HG03571 (cell line): ENCODE data around the gene TGIF2.
A peak's percentile ranks its signal among the peaks of the same experiment; 100 is the strongest.
"Not testable (repeated sequence)": the region's sequence is repeated elsewhere in the genome, so short reads cannot be mapped to it uniquely, and the experiment has no call there.

Experiments
- ATAC-seq: cut with Tn5 transposase; IDR thresholded peaks from one replicate; pipeline ENCODE4 v1.9.1; 2021; ENCODE audit not compliant: unreplicated experiment

Gene TGIF2

DNA sequence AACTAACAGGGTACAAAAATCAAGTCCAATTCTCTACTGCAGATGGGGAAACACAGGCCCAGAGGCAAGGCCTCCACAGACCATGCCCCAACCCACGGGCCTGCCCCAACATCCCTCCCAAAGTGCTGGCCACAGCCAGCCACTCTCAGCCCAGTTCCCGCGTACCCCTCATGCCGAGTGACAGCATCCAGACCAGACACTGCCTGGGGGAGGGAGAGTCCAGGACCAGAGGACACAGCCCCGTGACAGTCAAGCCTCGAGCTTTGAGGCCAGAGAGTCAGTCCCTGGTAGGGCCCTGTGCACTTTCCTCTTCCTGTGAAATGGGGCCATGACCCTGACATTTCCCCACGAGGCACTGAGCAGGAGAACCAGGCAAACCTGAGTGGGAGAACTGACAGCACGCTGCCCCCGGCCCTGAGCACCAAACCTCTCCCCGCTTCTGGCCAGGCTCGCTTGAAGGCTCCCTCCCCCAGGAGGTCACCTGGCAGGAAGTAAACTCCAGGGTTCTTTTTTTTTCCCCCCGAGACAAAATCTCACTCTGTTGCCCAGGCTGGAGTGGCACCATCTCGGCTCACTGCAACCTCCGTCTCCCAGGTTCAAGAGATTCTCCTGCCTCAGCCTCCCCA, 27.2 kb upstream of the TGIF2 start:
- no peak for ATAC-seq

DNA sequence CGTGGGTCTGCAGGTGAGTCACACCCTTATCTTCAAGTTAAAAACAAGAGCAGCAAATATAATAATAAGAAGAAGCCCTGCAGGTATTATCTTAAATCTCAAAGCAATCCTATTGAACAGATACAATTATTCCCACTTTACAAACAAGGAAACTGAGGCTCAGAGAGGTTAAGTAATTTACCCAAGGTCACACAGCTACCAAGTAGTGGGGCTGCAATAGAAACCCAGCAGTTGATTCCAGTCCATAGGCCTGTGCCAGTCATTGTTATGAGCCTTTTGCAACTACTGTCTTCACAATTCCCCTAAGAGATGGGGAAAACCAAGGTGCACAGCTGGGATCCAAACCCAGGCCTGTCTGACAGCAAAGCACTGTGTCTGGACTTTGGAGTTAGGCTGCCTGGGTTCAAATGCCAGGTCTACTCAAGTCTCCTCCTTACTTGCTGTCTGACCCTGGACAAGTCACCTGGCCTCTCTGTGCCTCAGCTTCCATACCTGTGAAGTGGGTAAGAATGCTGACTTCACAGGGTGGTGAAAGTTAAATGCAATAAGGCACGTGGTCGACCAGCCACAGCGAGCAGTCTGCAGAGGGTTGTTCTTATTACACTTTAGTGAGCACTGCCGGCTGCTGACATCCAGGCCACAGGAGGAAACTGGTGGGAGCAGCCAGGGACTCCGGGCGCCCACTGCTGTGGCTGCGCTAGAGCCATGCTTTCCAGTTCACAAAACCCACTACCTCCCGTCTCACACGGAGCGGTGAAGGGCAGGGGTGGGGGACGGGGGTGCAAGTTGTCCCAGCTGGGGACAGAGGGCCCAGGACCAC, 26.0 kb upstream of the TGIF2 start:
- no peak for ATAC-seq

DNA sequence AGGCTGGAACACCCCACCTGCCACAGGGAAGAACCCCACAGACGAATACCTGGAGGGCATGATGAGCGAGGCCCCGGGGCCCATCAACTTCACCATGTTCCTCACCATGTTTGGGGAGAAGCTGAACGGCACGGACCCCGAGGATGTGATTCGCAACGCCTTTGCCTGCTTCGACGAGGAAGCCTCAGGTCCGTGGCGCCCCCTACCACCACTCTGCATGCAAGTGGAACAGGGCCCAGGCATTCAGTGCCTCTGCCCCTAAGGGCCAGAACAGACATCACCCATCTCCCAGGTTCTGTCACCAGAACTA, 25.4 kb upstream of the TGIF2 start:
- no peak for ATAC-seq

DNA sequence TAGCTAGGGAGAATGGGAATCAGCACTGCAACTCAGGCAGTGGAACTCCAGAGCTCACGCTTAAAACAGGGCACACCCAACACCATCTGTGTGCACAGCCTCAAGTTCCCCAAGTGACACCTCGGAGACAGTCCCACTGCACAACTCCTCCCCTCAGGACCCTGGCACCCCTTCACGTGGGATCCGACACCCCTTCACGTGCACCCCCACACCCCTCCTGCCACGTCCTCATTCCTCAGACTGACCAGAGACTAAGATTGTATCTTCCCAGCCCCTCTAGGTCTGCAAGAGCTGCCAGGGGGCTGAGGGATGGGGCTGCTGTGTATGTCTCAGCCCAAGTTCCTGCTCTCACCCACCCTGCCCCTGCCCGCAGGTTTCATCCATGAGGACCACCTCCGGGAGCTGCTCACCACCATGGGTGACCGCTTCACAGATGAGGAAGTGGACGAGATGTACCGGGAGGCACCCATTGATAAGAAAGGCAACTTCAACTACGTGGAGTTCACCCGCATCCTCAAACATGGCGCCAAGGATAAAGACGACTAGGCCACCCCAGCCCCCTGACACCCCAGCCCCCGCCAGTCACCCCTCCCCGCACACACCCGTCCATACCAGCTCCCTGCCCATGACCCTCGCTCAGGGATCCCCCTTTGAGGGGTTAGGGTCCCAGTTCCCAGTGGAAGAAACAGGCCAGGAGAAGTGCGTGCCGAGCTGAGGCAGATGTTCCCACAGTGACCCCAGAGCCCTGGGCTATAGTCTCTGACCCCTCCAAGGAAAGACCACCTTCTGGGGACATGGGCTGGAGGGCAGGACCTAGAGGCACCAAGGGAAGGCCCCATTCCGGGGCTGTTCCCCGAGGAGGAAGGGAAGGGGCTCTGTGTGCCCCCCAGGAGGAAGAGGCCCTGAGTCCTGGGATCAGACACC, 24.4 kb upstream of the TGIF2 start:
- ATAC-seq: no peak

DNA sequence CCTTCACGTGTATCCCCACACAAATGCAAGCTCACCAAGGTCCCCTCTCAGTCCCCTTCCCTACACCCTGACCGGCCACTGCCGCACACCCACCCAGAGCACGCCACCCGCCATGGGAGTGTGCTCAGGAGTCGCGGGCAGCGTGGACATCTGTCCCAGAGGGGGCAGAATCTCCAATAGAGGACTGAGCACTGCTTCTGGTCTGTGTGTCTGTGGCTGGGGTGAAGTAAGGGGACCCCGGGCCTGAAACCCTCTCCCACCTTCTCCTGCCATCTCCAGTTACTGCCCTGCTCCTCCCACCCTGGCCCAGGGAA, 23.8 kb upstream of the TGIF2 start:
- ATAC-seq: no peak

DNA sequence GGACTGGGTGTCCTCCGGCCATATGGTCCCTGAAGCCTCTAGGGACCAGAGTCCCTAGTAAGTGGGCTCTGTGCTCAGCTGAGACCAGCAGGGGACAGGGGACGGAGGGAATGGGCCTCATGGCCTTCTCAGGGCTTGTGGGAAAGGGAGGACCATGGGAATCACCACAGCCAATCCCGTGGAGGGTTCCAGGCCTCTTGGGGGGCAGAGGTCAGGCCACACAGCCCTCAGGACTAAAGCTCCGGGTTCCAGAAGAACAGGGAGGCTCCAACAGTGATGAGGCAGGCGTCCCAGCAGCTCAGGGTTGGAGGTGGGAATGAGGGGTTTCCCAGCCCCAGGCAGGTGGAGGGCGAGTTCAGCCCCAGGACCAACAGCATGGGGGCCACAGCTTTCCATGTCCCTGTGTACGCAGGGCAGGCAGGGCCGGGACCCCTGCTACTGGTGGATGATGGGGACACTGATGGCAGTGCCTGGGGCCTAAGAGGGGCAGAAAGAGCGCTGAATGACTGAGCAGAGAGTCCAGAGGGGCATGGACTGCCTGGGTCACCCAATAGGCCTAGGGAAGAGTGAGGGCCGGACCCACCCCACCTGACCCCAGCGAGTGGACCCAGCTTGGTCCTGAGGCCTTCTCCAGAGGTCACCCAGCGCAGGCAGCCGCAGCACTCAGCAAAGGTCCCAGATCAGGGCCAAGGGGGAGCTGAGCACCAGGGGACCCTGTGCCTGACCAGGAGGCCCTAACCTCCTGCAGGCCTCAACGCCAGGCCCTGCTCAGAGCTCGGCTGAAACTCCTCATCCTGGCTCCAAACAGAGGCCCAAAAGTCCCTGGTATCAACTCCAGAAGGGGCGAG, 23.2 kb upstream of the TGIF2 start:
- ATAC-seq: no peak

DNA sequence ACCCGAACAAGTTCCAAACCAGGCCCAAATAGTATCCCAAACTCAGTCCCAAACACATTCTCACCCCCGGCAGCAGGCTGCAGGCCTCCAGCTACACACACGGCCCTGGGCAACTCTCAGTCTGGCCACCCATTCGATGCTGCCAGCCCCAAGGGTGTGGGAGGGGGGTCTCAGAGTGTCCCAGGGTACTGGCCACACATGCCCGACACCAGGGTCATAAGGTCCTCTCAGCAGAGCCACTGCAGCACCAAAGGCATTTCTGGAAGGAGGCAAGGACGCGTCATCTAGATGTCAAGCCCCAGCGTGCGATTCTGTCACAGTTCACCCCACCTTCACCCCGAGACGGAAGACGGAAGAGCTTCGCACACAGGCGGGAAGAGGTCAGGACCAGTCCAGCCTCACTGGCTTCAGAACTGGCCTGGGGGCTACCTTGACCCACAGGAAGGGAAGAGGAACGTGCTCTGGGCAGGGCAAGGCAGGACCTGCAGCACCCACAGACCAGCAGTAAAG, 22.6 kb upstream of the TGIF2 start:
- ATAC-seq: no peak

DNA sequence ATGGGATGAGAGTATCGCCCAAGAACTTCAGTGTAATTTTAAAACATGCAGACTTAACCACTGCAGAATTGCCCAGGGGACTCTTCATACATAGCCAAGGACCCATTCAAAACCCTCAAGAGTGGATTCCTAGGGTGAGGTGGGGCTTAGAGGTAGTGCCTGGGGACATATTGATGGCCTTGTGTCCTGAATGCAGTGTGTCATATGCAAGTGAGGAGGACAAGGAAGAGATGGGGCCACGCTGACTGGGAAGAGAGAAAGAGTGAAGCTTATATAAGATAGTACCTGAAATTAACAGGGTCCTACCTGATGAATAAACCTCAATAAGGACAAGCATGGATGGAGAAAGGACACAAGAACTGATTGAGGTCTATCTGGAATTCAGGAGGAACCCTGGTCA, 18.1 kb upstream of the TGIF2 start:
- ATAC-seq: no peak

DNA sequence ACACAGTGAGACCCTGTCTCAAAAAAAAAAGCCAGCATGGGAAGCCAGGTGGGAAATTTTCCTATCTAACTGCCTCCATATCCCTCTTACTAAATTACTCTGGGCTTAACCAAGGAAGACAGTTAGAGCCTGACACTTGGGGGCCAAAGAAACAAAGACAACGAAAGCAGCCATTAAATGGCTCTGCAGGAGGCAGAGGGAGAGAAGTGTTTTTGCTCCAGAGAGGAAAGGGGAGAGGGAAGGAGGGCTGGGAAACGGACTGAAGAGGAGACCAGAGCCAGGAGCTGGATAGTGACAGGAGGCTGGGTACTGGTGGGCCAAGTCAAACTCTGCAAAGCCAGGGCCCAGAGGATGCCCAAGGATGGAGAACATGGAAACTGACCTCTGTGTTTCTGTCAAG, 10.7 kb upstream of the TGIF2 start:
- no peak for ATAC-seq

DNA sequence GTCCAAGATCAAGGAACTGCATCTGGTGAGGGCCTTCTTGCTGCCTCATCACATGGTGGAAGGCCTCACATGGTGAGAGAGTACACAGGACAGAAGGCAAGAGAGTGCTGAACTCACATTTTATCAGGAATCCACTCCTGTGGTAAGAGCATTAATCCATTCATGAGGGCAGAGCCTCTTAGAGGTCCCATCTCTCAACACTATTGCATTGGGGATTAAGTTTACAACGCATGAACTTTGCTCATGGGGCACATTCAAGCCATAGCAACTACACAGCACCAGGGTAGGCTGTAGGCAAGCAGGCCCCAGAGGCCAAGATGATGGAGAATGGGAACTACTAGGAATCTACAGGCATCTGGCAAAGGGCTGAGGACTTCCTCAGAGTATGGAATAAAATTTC, 10.0 kb upstream of the TGIF2 start:
- no peak for ATAC-seq

DNA sequence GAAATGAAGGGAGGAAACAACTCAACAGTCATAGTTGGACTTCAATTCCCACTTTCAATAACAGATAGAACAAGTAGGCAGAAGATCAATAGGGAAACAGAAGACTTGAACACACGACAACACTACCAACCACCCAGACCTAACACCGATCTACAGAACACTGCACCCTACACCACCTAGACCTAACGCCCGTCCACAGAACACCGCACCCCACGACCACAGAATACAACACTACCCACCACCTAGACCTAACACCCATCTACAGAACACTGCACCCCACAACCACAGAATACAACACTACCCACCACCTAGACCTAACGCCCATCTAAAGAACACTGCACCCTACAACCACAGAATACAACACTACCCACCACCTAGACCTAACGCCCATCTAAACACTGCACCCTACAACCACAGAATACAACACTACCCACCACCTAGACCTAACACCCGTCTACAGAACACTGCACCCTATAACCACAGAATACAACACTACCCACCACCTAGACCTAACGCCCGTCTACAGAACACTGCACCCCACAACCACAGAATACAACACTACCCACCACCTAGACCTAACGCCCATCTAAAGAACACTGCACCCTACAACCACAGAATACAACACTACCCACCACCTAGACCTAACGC, 9.2 kb upstream of the TGIF2 start:
- ATAC-seq: not testable (repeated sequence)

DNA sequence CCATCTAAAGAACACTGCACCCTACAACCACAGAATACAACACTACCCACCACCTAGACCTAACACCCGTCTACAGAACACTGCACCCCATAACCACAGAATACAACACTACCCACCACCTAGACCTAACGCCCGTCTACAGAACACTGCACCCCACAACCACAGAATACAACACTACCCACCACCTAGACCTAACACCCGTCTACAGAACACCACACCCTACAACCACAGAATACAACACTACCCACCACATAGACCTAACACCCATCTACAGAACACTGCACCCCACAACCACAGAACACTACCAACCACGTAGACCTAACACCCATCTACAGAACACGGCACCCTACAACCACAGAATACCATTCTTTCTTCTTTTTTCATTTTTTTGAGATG, 8.7 kb upstream of the TGIF2 start:
- not testable (repeated sequence) for ATAC-seq

DNA sequence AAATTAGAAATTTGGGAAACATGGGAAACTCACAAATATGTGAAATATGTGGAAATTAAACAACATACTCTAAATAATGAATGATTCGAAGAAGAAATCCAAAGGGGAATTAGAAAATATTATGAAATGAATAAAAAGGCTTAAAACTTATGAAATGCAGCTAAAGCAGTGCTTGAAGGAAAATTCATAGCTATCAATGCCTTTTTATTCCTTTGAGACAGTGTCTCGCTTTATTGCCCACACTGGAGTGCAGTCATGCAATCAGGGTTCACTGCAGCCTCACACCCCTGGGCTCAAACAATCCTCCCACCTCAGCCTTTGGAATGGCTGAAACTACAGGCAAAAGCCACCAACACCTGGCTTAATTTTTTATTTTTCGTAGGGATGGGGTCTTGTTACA, 7.9 kb upstream of the TGIF2 start:
- ATAC-seq: no peak

DNA sequence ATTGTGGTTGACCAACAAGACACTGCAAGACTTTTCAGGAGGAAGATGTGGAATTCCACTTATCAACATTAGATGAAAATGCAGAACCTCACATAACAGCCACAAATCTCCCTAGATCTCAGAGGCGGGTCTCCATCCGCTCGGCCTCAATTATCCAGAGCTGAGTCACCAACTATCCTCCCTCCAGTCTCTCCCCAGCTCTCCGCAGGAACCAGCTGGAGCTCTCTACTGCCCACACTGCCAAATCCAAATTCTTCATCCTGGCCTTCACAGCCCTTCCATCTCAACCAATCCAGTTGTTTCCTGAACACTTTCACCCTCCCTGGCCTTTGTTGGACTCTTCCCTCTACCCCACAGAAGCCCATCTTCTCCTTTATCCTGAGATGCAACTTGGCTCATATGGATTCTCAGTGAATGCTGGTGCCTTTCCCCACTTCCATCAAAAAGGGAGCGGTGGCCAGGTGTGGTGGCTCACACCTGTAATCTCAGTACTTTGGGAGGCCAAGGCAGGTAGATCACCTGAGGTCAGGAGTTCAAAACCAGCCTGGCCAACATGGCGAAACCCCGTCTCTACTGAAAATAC, 3.5 kb upstream of the TGIF2 start:
- no peak for ATAC-seq

DNA sequence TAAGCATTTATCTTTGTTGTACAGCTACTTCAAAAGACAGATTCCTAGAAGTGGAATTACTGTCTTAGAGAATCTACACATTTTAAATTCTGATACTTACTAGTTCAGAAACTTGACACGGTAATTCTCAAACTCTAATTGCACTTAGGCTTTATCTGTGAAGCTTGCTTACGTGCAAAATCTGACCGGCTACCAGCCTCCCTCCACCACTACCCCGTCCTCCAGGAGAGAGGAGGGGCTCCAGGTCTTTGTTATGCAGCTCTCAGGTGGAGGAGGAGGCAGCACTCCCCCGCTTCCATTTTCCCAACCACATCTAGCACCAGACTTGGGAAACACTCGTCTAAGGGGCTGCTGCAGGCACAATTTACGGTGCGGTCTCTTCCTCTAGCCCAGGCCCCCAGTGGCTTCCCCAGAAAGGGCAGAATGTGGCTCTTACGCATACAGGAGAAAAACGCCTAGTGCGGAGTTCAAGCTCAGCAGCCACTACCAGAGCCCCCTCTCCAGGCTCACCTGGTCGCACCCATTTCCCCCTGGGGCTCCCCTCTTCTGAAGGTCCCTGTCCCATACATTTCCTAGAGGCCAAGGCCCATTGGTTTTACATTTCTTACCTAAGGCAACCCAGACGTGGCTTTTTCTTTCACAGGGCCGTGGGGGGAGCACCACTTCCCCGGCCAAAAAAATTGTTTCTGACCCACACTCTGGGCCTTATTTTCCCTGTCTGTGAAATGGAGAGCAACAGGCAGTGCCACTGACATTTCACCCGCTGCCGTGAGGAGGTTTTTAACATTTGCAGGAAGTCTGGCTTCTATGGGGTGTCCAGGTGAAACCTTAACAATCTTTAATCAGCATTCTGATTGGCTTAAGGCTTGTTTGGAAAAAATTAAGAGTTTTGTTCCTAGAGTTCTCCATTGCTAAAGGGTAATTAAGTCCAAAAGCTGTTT, 1.6 kb upstream of the TGIF2 start:
- no peak for ATAC-seq

DNA sequence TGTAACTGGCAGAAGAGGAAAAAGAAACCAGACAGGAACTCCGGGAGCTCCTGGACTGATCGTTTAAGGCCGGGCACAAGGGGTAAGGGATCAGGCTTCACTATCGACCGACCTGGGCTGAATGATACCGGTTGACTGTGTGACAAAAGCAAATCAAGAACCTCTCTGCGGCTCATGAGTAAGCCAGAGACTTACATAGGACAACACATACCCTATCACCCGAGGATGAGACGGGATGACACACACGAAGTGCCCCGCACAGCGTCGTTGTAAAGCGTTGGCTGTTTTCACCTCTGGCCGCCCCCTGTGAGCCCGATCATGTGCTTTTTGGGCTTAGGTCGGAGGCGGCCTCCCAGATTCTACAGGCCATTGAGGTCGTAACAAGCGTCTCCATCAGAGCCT, 695 bp upstream of the TGIF2 start:
- ATAC-seq: peak; percentile 4

DNA sequence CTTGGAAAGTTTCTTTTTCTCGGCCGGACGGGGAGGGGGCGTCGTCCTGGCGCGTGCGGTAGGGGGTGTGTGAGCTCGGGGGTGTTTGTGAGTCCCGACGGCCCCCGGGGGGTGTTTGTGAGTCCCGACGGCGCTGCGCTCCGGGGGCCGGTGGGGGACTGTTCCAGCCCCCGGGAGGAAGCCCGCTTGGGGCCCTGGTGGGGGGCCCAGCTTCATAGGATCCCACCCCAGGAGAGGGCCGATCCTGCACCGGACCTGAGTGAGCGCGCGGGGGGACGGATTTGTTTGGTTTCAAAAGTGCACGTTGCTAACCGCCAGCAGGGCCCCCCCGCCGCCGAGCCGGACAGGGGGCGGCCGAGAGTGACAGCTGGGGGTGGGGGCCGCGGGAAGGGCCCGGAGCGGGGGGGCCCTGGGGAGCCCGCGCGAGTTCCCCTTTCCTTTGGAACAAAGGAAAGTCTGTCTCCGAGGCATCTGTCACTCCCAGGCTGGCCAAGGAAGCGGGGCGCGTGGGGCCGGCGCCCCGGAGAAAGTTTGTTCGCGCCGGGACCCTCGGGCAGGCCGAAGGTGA, 485 bp downstream of the TGIF2 start:
- ATAC-seq: no peak

DNA sequence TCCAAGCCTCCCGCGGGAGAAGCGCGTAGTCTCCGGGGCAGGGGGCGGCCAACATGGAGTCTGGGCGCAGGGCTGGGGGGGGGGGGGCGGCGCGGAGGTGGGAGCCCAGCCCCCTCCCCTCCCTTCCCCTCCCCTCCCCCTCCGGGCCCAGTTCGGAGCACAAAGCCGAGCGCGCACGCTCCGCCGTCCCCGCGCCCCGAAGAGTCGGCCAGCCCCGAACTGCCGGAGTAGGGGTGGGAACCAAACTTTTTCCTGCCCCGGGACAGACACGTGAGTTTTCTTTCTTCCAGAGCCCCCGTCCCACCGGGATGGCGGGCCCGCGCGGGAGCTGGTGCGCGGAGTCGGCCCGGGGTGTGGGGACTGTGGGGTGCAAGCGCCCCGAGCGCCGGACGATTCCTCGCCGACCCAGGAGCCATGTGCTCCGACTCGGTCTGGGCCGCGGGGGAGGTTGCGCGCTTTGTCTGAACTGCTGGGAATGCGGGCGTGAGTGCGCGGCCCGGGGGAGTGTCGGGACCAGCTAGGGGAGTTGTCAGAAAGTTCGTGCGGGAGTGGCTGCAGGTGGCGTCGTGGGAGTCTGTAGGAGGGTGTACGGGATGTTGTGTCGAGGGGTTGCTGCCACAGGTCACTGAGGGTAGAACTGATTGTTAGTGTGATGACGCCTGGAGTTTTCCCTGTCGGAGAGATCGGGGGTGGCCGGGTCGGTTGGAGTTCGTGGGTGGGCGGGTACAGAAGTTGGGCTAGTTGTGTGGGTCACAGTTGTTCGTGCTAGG, 1.2 kb downstream of the TGIF2 start:
- ATAC-seq: no peak
